ENCODE results near the gene DNASE1L2.

DNA sequence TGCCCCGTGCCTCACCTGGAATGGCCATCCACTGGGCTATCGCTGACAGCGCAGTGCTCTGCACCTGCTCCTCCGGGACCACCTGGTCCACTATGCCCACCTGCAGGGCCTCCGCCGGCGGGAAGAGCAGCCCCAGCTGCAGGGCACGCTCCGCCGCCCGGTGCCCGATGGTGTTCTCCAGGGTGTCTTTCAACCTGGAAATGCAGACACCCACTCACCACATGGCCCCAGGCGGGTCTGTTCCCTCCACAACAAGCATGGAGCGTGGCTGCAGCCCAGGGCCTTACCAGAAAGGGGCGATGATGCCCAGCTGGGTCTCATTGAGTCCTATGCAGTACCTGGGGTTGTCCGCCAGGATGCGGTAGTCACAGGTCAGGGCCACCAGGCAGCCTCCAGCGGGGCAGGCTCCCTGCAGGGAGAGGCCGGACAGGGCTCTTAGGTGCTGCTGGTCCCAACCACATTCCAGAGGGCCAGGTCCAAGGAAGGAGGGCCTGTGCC lies 6.8 kb downstream of the DNASE1L2 start:
- TF ChIP-seq, protein P1, sequence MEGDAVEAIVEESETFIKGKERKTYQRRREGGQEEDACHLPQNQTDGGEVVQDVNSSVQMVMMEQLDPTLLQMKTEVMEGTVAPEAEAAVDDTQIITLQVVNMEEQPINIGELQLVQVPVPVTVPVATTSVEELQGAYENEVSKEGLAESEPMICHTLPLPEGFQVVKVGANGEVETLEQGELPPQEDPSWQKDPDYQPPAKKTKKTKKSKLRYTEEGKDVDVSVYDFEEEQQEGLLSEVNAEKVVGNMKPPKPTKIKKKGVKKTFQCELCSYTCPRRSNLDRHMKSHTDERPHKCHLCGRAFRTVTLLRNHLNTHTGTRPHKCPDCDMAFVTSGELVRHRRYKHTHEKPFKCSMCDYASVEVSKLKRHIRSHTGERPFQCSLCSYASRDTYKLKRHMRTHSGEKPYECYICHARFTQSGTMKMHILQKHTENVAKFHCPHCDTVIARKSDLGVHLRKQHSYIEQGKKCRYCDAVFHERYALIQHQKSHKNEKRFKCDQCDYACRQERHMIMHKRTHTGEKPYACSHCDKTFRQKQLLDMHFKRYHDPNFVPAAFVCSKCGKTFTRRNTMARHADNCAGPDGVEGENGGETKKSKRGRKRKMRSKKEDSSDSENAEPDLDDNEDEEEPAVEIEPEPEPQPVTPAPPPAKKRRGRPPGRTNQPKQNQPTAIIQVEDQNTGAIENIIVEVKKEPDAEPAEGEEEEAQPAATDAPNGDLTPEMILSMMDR (conservative IDR thresholded peaks at IDR 0.05) = no peak
- TF ChIP-seq ZFX (IDR thresholded peaks at IDR 0.05) = no peak

All from C4-2B (cell line).